ENCODE results near the gene HS6ST2. TPM values are rescaled to one million over a fixed set of nuclear protein-coding genes. Genes with fewer than 3 reads are reported as not detected.

The HS6ST2 gene
- total and polyA plus RNA-seq, 12 donors, result 0.13 to 1.2 (median 0.26) TPM; not detected in 3

GRCh38 chrX:132718431-132718958, 239.9 kb downstream of the HS6ST2 start:
- Histone ChIP-seq H3K27me3 (peaks cover 0 to 56% (median 0%) of the 10 kb centered on the region in 7 donors), H3K36me3 (no peaks in the 10 kb centered on the region), H3K4me3 (no peak overlapping the region), H3K9me3 (peaks cover 0 to 7% (median 0%) of the 10 kb centered on the region in 11 donors), H3K4me1 (no peaks in the 10 kb centered on the region), H3K27ac (no peak overlapping the region)
- WGBS, 2 donors, result 0 to 100% methylated on average over 1 of the region's 1 CpG
- no peak for ATAC-seq
- intact Hi-C loops (cut with DNase I), result no loop called here
- TF ChIP-seq, protein P1, sequence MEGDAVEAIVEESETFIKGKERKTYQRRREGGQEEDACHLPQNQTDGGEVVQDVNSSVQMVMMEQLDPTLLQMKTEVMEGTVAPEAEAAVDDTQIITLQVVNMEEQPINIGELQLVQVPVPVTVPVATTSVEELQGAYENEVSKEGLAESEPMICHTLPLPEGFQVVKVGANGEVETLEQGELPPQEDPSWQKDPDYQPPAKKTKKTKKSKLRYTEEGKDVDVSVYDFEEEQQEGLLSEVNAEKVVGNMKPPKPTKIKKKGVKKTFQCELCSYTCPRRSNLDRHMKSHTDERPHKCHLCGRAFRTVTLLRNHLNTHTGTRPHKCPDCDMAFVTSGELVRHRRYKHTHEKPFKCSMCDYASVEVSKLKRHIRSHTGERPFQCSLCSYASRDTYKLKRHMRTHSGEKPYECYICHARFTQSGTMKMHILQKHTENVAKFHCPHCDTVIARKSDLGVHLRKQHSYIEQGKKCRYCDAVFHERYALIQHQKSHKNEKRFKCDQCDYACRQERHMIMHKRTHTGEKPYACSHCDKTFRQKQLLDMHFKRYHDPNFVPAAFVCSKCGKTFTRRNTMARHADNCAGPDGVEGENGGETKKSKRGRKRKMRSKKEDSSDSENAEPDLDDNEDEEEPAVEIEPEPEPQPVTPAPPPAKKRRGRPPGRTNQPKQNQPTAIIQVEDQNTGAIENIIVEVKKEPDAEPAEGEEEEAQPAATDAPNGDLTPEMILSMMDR (IDR thresholded peaks at IDR 0.05), result no peak
- DNase-seq, result no peak

- Histone ChIP-seq H3K4me1 (no peaks in the 10 kb centered on the region), H3K9me3 (peaks cover 0 to 7% (median 0%) of the 10 kb centered on the region in 11 donors), H3K27me3 (peaks cover 0 to 60% (median 0%) of the 10 kb centered on the region in 7 donors), H3K36me3 (no peaks in the 10 kb centered on the region), H3K4me3 (no peak overlapping the region), H3K27ac (no peak overlapping the region)
- TF ChIP-seq, protein P1 (IDR thresholded peaks at IDR 0.05), result peak in 1 of 9 donors; percentile 25
- DNase-seq (no peak), ATAC-seq (no peak)
- 41 to 53% methylated on average over 3 of the region's 3 CpGs for WGBS, 2 donors
- intact Hi-C loops (cut with DNase I), result no loop called here
Measured at GRCh38 chrX:132716006-132716405, 242.4 kb downstream of the HS6ST2 start.

GRCh38 chrX:132714913-132715312, 243.5 kb downstream of the HS6ST2 start:
- Histone ChIP-seq H3K27me3 (peaks cover 0 to 63% (median 0%) of the 10 kb centered on the region in 7 donors), H3K27ac (no peak overlapping the region), H3K4me3 (no peak overlapping the region), H3K4me1 (no peaks in the 10 kb centered on the region), H3K9me3 (peaks cover 0 to under 1% (median 0%) of the 10 kb centered on the region in 11 donors), H3K36me3 (no peaks in the 10 kb centered on the region)
- TF ChIP-seq, protein P1 (IDR thresholded peaks at IDR 0.05), result no peak
- DNase-seq (no peak), ATAC-seq (no peak)
- intact Hi-C loops (cut with DNase I), result no loop called here
- 64 to 76% methylated on average over 5 of the region's 5 CpGs for WGBS, 2 donors

DNA sequence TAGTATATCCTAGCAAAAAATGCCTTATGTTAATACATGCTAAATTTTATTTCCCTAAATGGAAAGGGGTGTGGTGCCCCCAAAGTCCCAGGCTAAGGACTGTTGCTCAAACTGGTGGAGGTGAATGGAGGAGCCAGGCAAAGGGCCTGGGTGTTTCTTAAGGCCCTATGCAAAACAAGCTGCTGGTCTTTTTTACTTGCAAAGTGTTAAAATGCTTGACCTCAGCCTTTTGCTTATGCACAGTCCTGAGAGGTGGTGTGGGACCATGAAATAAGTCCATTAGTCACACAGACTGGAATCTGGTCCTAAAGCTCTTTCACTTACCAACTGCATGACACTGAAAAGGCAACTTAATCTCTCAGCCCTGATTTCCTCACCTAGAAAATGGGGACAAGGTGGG, 246.1 kb downstream of the HS6ST2 start:
- H3K36me3 ChIP-seq, result no peaks in the 10 kb centered on the region
- intact Hi-C loops (cut with DNase I), result no loop called here
- peaks cover 0 to 53% (median 0%) of the 10 kb centered on the region in 7 donors for H3K27me3 ChIP-seq
- H3K4me3 ChIP-seq, result no peak overlapping the region
- no peak for ATAC-seq
- H3K9me3 ChIP-seq, result no peaks in the 10 kb centered on the region
- DNase-seq, result no peak
- no peak overlapping the region for H3K27ac ChIP-seq
- H3K4me1 ChIP-seq, result no peaks in the 10 kb centered on the region
- TF ChIP-seq, protein P1 (IDR thresholded peaks at IDR 0.05), result no peak
